Islet precursor cell (in vitro differentiated cells): ENCODE results near the gene IL1RL1.
"Not testable (repeated sequence)": the region's sequence is repeated elsewhere in the genome, so short reads cannot be mapped to it uniquely, and the experiment has no call there.

Experiments used
- DNase-seq: peaks from one replicate; pipeline ENCODE4 v3.0.0-alpha.2; 2018

IL1RL1 gene

GRCh38 chr2:102294802-102295489 lies 16.4 kb upstream of the IL1RL1 start:
- no peak for DNase-seq

GRCh38 chr2:102295566-102295965 lies 15.8 kb upstream of the IL1RL1 start:
- DNase-seq, result no peak

GRCh38 chr2:102296449-102296848 lies 14.9 kb upstream of the IL1RL1 start:
- DNase-seq, result no peak

GRCh38 chr2:102297891-102298290 lies 13.5 kb upstream of the IL1RL1 start:
- no peak for DNase-seq

GRCh38 chr2:102301867-102302362 lies 9.4 kb upstream of the IL1RL1 start:
- DNase-seq, result peak; percentile 79

GRCh38 chr2:102302458-102302857 lies 8.9 kb upstream of the IL1RL1 start:
- no peak for DNase-seq

- no peak for DNase-seq
These were observed 7.8 kb upstream of the IL1RL1 start for GRCh38 chr2:102303589-102303988.

- DNase-seq, result no peak
These were observed 7.1 kb upstream of the IL1RL1 start for GRCh38 chr2:102304268-102304667.

GRCh38 chr2:102304711-102305611 lies 6.4 kb upstream of the IL1RL1 start:
- no peak for DNase-seq

GRCh38 chr2:102306125-102306524 lies 5.2 kb upstream of the IL1RL1 start:
- DNase-seq, result no peak

- DNase-seq, result no peak
These were observed 1.7 kb downstream of the IL1RL1 start for GRCh38 chr2:102313025-102313424.

GRCh38 chr2:102313471-102313870 lies 2.1 kb downstream of the IL1RL1 start:
- DNase-seq, result no peak

- DNase-seq, result no peak
These were observed 2.6 kb downstream of the IL1RL1 start for GRCh38 chr2:102313950-102314349.

GRCh38 chr2:102315921-102316320 lies 4.6 kb downstream of the IL1RL1 start:
- no peak for DNase-seq

GRCh38 chr2:102317715-102318114 lies 6.4 kb downstream of the IL1RL1 start:
- no peak for DNase-seq

GRCh38 chr2:102318437-102318836 lies 7.1 kb downstream of the IL1RL1 start:
- no peak for DNase-seq

- DNase-seq, result peak; percentile 77
These were observed 10.8 kb downstream of the IL1RL1 start for GRCh38 chr2:102321941-102322719.

GRCh38 chr2:102324914-102325313 lies 13.6 kb downstream of the IL1RL1 start:
- not testable (repeated sequence) for DNase-seq

- DNase-seq, result no peak
These were observed 20.1 kb downstream of the IL1RL1 start for GRCh38 chr2:102331311-102331980.

GRCh38 chr2:102334486-102334885 lies 23.1 kb downstream of the IL1RL1 start:
- no peak for DNase-seq

GRCh38 chr2:102335871-102336366 lies 24.6 kb downstream of the IL1RL1 start:
- peak; percentile 60 for DNase-seq

GRCh38 chr2:102336502-102336945 lies 25.2 kb downstream of the IL1RL1 start:
- no peak for DNase-seq
